HepG2 (cell line): ENCODE data around the gene SLC39A3. TPM values are rescaled to one million over a fixed set of nuclear protein-coding genes. Genes with fewer than 3 reads are reported as not detected.

Source experiments
- CHD4 ChIP-seq: fragments of 200-600 bp; sonication (generic); IDR thresholded peaks from 2 replicates; pipeline ENCODE4 v1.7.0; 2017; ENCODE audit warnings: mild to moderate bottlenecking, low read length, borderline replicate concordance
- FOXM1 ChIP-seq: sonication (generic); formaldehyde crosslinking; IDR thresholded peaks from 2 replicates; pipeline ENCODE4 v1.5.0; 2020; ENCODE audit warnings: missing genetic modification reagents
- GLI4 ChIP-seq: sonication (generic); formaldehyde crosslinking; IDR thresholded peaks from 2 replicates; pipeline ENCODE4 v1.5.1; 2020; ENCODE audit warnings: missing genetic modification reagents, mild to moderate bottlenecking, moderate library complexity, borderline replicate concordance
- HDAC6 ChIP-seq: fragments of 200-600 bp; sonication (generic); IDR thresholded peaks from 2 replicates; pipeline ENCODE4 v1.7.0; 2017; ENCODE audit warnings: mild to moderate bottlenecking, antibody characterized with exemption, low read length, low read depth
- MXD3 ChIP-seq: IDR thresholded peaks from 2 replicates; pipeline ENCODE4 v1.6.1; 2016; ENCODE audit warnings: mild to moderate bottlenecking, missing biosample characterization, missing genetic modification reagents
- NCOA1 ChIP-seq: sonication (generic); formaldehyde crosslinking; IDR thresholded peaks from 2 replicates; pipeline ENCODE4 v1.9.0; 2021; ENCODE audit warnings: missing genetic modification reagents
- NR2F2 ChIP-seq: IDR thresholded peaks from 2 replicates; pipeline ENCODE4 v1.6.1; 2012; ENCODE audit warnings: low read depth, inconsistent platforms, borderline replicate concordance
- PAF1 ChIP-seq: IDR thresholded peaks from 2 replicates; pipeline ENCODE4 v1.6.1; 2016; ENCODE audit warnings: missing genetic modification reagents, missing compliant biosample characterization
- POGZ ChIP-seq: sonication (generic); formaldehyde crosslinking; IDR thresholded peaks from 2 replicates; pipeline ENCODE4 v1.4.0; 2020; ENCODE audit warnings: mild to moderate bottlenecking, missing genetic modification reagents
- RARG ChIP-seq: sonication (generic); formaldehyde crosslinking; IDR thresholded peaks from 2 replicates; pipeline ENCODE4 v1.4.0; 2020; ENCODE audit warnings: low read depth, mild to moderate bottlenecking, missing genetic modification reagents
- RELA ChIP-seq: sonication (generic); formaldehyde crosslinking; IDR thresholded peaks from 2 replicates; pipeline ENCODE4 v1.4.0; 2020; ENCODE audit warnings: missing genetic modification reagents
- REXO4 ChIP-seq: sonication (generic); formaldehyde crosslinking; IDR thresholded peaks from 2 replicates; pipeline ENCODE4 v1.8.0; 2022; ENCODE audit warnings: missing genetic modification reagents, mild to moderate bottlenecking, borderline replicate concordance
- SAP130 ChIP-seq: IDR thresholded peaks from 2 replicates; pipeline ENCODE4 v1.6.1; 2016; ENCODE audit warnings: low read depth
- SRSF1 ChIP-seq: fragments of 200-400 bp; formaldehyde crosslinking; optimal IDR thresholded peaks from 2 replicates; pipeline ENCODE3; 2017; ENCODE audit warnings: mild to moderate bottlenecking, low read depth, low read length, moderate library complexity
- TRIM24 ChIP-seq: sonication (generic); formaldehyde crosslinking; IDR thresholded peaks from 2 replicates; pipeline ENCODE4 v1.8.0; 2022; ENCODE audit warnings: mild to moderate bottlenecking, missing genetic modification reagents
- UBTF ChIP-seq: sonication (generic); formaldehyde crosslinking; IDR thresholded peaks from 2 replicates; pipeline ENCODE4 v1.4.0; 2020; ENCODE audit warnings: mild to moderate bottlenecking, missing genetic modification reagents
- ZBTB2 ChIP-seq: sonication (generic); formaldehyde crosslinking; IDR thresholded peaks from 2 replicates; pipeline ENCODE4 v1.8.0; 2022; ENCODE audit warnings: low read depth, missing genetic modification reagents
- ZFX ChIP-seq: sonication (generic); formaldehyde crosslinking; IDR thresholded peaks from 2 replicates; pipeline ENCODE4 v1.4.0; 2020; ENCODE audit warnings: mild to moderate bottlenecking, low read depth, missing genetic modification reagents, moderate library complexity
- ZNF205 ChIP-seq: IDR thresholded peaks from 2 replicates; pipeline ENCODE4 v1.6.1; 2018; ENCODE audit warnings: missing biosample characterization, missing genetic modification reagents
- ZNF292 ChIP-seq: sonication (generic); formaldehyde crosslinking; IDR thresholded peaks from 2 replicates; pipeline ENCODE4 v1.8.1; 2022; ENCODE audit warnings: mild to moderate bottlenecking, low read depth, missing genetic modification reagents, borderline replicate concordance
- ZNF576 ChIP-seq: sonication (generic); formaldehyde crosslinking; IDR thresholded peaks from 2 replicates; pipeline ENCODE4 v1.4.0; 2020; ENCODE audit warnings: mild to moderate bottlenecking, missing genetic modification reagents
- ZNF615 ChIP-seq: sonication (generic); formaldehyde crosslinking; IDR thresholded peaks from 2 replicates; pipeline ENCODE4 v1.5.0; 2020; ENCODE audit warnings: mild to moderate bottlenecking, missing genetic modification reagents, borderline replicate concordance
- ZNF616 ChIP-seq: sonication (generic); formaldehyde crosslinking; IDR thresholded peaks from 2 replicates; pipeline ENCODE4 v1.5.0; 2020; ENCODE audit warnings: low read depth, mild to moderate bottlenecking, missing genetic modification reagents
- polyA plus RNA-seq, 8 experiments: library from polyadenylated mRNA; depleted of rRNA in 3 of 8; stranded (reverse) in 7 of 8; unstranded in 1 of 8; fragments of >200 nt; fragmentation: Illumina TruSeq in 4 of 8; extraction: Trizol in 4 of 8; gene quantifications; 2 replicates each; pipeline versions ENCODE4 v1.2.1 to v1.2.3, GENCODE V29; 2011 to 2016; ENCODE audit warnings: low read depth in 4 of 8, missing spikeins in 1 of 8, mixed read lengths in 1 of 8; ENCODE audit not compliant: insufficient read depth in 1 of 8
- total RNA-seq, 5 experiments: library from RNA; depleted of rRNA; stranded (reverse); fragments of >200 nt; fragmentation: Illumina TruSeq; extraction: Trizol; gene quantifications; 2 replicates each; pipeline ENCODE4 v1.2.3, GENCODE V29; 2016; ENCODE audit warnings: low read depth in 1 of 5

SLC39A3 gene
- total and polyA plus RNA-seq, 2 of the 13 experiments (the other 11 are each of a cell fraction or from before 2014, with no cell fraction given): 33.6 to 41.6 TPM

GRCh38 chr19:2739602-2740313 lies at the start of gene SLC39A3 (continued):
- TF ChIP-seq ZNF292 (no peak), SRSF1 (peak; percentile 31), ZNF576 (CRISPR knock-in tag) (0 out of 2 replicates have a peak, but pooled peaks have one; percentile 26), POGZ (peak; percentile 86), RARG (CRISPR knock-in tag) (peak; percentile 73; the same call in 1 of the 2 replicates), TRIM24 (0 out of 2 replicates have a peak, but pooled peaks have one; percentile 6), ZBTB2 (peak; percentile 87), SAP130 (peak; percentile 99), FOXM1 (CRISPR knock-in tag) (no peak), REXO4 (CRISPR knock-in tag) (no peak), RELA (CRISPR knock-in tag) (peak; percentile 95; the same call in 1 of the 2 replicates), GLI4 (CRISPR knock-in tag) (peak; percentile 68; the same call in 1 of the 2 replicates), HDAC6 (no peak), PAF1 (no peak), MXD3 (CRISPR knock-in tag) (peak; percentile 99), NR2F2 (no peak), UBTF (CRISPR knock-in tag) (peak; percentile 61), ZNF615 (peak; percentile 98), NCOA1 (CRISPR knock-in tag) (peak; percentile 95), ZFX (CRISPR knock-in tag) (peak; percentile 76), CHD4 (no peak), ZNF205 (CRISPR knock-in tag) (peak; percentile 97), ZNF616 (CRISPR knock-in tag) (0 out of 2 replicates have a peak, but pooled peaks have one; percentile 71)
